ENCODE data around the gene PAFAH1B1.

DNA sequence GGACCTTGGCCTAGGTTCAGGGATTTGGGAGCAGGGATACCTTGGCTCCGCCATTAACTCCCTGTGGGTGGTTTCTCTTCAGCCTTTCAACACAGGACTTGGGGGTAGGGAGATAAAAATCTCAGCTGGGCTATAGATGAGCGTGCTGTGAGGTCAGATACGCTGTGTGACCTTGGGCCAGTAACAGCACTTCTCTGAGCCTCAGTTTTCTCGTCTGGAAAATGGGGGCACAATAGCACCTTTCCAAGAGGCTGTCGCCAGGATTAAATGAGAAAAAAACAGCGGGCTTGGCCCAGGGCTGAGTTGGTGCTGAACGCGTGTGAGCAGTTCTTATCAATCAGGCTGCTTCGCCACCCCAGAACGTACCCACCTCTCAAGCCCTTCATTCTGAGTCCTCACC lies 138.4 kb downstream of the PAFAH1B1 start:
- no peak for TF ChIP-seq POLR2AphosphoS5 (IDR thresholded peaks at IDR 0.05)
- TF ChIP-seq POLR2A (IDR thresholded peaks at IDR 0.05), result no peak

Measured in transverse colon (tissue), 3 donors.